ENCODE measurements around the gene TTLL4.

TTLL4 gene

DNA sequence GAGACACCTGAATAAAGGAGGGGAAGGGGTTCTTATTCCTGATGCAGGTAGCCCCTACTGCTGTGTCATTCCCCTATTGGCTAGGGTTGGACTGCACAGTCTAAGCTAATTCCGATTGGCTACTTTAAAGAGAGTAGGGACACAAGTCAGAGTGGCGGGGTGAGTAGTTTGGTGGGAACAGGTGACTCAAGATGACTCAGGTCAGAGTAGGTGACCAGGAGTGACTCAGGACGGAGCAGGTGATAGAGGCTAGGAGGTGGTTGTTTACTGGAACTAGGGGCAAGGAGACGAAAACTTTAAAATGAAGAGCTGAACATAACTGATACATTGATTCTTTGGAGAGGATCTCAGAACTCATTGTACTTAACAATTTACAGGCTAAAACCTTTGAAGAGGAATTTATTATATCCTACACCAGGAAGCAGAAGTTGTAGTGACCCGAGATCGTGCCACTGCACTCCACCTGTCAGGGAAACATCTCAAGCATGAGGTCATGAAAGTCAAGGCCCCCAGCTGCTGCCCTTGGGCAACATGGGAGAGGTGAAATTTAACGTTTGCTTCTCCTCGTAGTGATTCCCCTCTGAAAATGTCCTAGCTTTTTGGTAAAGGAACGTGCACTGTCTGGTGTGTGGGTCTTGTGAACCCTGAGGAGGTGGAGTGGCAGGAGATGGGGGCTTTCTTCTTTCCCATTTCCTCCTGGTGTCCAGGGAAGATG, 66.8 kb downstream of the TTLL4 start:
- H3K27ac Mint-ChIP-seq: no peak overlapping the region
- H3K27me3 Mint-ChIP-seq: peaks cover 26% of the 10 kb centered on the region
- no peak for ATAC-seq

DNA sequence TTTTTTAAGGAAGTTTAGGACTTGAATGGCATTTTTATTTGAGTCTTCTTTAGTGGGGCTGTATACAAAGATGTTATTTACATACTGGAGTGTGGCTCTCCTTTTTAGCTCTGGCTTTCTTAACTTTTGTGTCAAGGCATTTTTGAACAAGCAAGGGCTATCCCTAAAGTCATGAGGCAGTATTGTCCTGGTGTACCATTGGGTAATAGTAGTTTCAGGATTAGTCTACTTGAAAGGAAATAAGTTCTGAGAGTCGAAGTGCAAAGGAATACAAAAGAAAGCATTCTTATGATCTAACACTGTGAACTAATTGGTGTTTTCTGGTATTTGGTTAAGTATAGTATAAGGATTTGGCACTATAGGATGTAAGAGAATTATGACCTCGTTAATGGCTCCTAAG, 69.4 kb downstream of the TTLL4 start:
- ATAC-seq (no peak), DNase-seq (no peak)
- no peak overlapping the region for H3K27ac Mint-ChIP-seq
- H3K36me3 Mint-ChIP-seq (ENCODE audit: low read depth): peaks cover 18% of the 10 kb centered on the region
- H3K4me1 Mint-ChIP-seq: peaks cover 4% of the 10 kb centered on the region
- H3K4me3 Mint-ChIP-seq: no peak overlapping the region
- H3K27me3 Mint-ChIP-seq: peaks cover 38% of the 10 kb centered on the region
- peaks cover 19% of the 10 kb centered on the region for H3K9me3 Mint-ChIP-seq

More for the DNA sequence above, 66.8 kb downstream of the TTLL4 start:
- DNase-seq: no peak
- Mint-ChIP-seq H3K4me3 (no peak overlapping the region), H3K9me3 (peaks cover 19% of the 10 kb centered on the region), H3K36me3 (ENCODE audit: low read depth) (peaks cover 21% of the 10 kb centered on the region), H3K4me1 (peaks cover 4% of the 10 kb centered on the region)

DNA sequence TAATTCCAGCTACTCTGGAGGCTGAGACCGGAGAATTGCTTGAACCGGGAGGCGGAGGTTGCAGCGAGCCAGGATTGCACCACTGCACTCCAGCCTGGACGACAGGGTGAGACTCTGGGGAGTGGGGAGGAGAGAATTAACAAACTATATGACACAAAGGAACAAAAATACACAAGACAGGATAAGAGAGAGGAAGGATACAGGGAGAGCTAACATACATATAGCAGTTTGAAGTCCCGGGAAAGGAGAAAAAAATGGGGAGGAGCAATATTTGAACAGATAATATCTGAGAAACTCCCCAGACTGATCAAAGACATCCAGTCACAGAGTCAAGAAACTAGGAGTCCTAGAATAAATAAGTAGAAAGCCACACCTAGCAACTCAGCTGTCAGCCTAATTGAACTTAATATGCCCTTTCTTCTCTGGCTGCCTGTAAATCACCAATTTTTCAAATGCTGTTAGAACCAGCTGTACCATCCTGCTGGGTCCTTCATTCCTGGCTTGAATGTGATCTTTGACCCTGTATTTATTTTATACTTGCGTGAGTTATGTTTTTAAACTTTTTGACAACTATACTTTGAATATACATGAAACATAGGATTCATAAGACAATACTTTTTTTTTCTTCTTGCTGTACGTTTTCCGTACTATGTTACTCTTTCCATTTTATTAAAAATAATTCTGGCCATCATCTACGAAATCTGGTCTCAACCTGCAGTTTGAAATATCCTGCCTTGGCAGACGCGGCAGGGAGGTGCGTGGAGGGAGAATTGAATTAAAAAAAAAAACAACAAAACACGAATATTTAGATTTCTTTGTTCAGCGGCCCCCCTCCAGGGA, 70.4 kb downstream of the TTLL4 start:
- no peak overlapping the region for H3K27ac Mint-ChIP-seq
- DNase-seq (no peak), ATAC-seq (no peak)
- no peak overlapping the region for H3K4me3 Mint-ChIP-seq
- H3K36me3 Mint-ChIP-seq (ENCODE audit: low read depth): peaks cover 13% of the 10 kb centered on the region
- peaks cover 4% of the 10 kb centered on the region for H3K4me1 Mint-ChIP-seq
- peaks cover 45% of the 10 kb centered on the region for H3K27me3 Mint-ChIP-seq
- H3K9me3 Mint-ChIP-seq: peaks cover 17% of the 10 kb centered on the region

DNA sequence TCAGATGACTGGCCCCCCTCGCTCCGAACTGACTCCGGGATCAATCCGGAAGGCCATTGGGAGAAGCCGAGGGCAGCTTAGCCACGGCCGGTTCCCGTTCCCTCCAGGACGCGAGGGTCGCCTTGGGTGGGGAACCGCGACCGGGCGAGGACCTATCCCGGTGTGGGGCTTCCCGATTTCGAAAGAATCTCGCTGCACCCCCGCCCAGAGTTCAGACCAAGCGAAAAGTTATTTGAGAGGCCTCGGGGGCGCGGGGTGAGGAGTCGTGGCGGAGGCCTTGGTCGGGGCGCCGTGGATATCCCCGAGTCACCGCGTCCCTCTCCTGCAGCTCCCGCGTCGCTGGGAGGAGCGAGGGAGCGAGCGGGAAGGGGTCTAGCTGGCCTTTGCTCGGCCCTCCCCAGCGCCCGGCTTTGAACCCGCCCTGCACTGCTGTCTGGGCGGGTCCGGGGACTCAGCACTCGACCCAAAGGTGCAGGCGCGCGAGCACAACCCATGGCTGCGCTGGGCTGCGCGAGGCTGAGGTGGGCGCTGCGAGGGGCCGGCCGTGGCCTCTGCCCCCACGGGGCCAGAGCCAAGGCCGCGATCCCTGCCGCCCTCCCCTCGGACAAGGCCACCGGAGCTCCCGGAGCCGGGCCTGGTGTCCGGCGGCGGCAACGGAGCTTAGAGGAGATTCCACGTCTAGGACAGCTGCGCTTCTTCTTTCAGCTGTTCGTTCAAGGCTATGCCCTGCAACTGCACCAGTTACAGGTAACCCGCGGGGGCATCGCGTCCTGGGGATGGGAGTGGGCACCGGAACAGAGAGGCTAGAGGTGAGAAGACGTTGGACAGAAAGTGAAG, 71.3 kb downstream of the TTLL4 start, which contains the start of gene CYP27A1:
Gene CYP27A1, plus strand, starts transcription at position 457 of the 837 bp plus-strand sequence. Its CDS starts 36 bp downstream, at position 493.
- H3K27me3 Mint-ChIP-seq: peaks cover 45% of the 10 kb centered on the region
- H3K4me3 Mint-ChIP-seq: no peak within 1 kb of the TSS
- DNase-seq: peak; percentile 10

DNA sequence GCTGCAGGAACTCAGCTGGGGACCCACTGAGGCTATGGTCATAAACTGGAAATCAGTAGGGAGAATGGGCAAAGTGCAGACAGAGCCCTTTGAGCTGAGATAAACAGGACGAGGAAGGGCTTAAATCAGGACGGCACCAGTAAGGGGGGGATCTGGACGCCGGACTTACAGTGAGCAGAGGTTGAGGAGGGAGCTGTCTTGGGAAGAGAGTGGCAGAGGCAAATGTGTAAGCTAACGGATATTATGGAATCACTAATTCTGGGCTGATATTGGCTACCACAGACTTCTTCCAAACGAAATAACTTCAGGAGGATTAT, 71.9 kb downstream of the TTLL4 start:
- Mint-ChIP-seq H3K4me1 (peaks cover 4% of the 10 kb centered on the region), H3K9me3 (peaks cover 9% of the 10 kb centered on the region), H3K27me3 (peaks cover 47% of the 10 kb centered on the region), H3K4me3 (no peak overlapping the region), H3K36me3 (ENCODE audit: low read depth) (peaks cover 5% of the 10 kb centered on the region), H3K27ac (no peak overlapping the region)
- DNase-seq (no peak), ATAC-seq (no peak)

More for the DNA sequence above, 71.3 kb downstream of the TTLL4 start, which contains the start of gene CYP27A1:
- peaks cover 4% of the 10 kb centered on the region for H3K4me1 Mint-ChIP-seq
- ATAC-seq: peak; percentile 15
- H3K36me3 Mint-ChIP-seq (ENCODE audit: low read depth): peaks cover 10% of the 10 kb centered on the region
- peaks cover 13% of the 10 kb centered on the region for H3K9me3 Mint-ChIP-seq
- H3K27ac Mint-ChIP-seq: no peak within 1 kb of the TSS

DNA sequence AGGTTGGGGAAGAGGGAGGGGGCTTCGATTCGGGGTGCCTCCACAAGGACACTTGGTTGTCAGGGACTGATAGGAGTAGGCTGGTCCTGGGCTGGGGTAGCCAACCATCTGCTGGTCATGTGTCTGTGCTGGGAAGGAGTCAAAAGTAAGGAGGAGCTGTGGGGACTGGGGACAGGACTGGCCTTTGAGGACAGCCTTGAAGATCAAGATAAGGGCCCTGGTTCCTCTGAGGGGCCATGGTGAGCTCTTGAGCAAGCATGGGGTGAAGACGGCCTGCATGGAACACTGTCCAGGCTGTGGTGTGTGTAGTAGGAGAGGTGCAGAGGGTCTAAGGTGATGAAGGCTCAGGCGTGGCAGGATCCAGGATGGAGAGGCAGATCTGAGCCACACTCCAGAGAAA, 73.1 kb downstream of the TTLL4 start:
- H3K4me1 Mint-ChIP-seq: peaks cover 4% of the 10 kb centered on the region
- peaks cover 44% of the 10 kb centered on the region for H3K27me3 Mint-ChIP-seq
- no peak overlapping the region for H3K27ac Mint-ChIP-seq
- ATAC-seq (no peak), DNase-seq (no peak)
- no peak overlapping the region for H3K4me3 Mint-ChIP-seq
- H3K36me3 Mint-ChIP-seq (ENCODE audit: low read depth): no peaks in the 10 kb centered on the region
- H3K9me3 Mint-ChIP-seq: peaks cover 6% of the 10 kb centered on the region

DNA sequence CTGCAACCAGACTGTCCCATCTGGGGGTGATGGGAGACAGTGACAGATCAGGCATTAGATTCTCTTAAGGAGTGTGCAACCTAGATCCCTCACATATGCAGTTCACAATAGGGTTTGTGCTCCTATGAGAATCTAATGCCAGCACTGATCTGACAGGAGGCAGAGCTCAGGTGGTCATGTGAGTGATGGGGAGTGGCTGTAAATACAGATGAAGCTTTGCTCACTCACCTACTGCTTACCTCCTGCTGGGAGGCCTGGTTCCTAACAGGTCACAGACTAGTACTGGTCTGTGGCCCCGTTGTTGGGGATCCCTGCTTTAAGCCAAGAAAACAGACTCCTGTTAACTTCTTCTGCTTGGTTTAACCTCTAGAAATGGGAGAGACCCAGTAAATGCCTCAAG, 74.5 kb downstream of the TTLL4 start:
- H3K27me3 Mint-ChIP-seq: peaks cover 38% of the 10 kb centered on the region
- H3K4me1 Mint-ChIP-seq: peaks cover 4% of the 10 kb centered on the region
- H3K27ac Mint-ChIP-seq: no peak overlapping the region
- no peak for ATAC-seq
- DNase-seq: no peak
- H3K4me3 Mint-ChIP-seq: no peak overlapping the region
- no peaks in the 10 kb centered on the region for H3K36me3 Mint-ChIP-seq (ENCODE audit: low read depth)
- H3K9me3 Mint-ChIP-seq: no peaks in the 10 kb centered on the region

DNA sequence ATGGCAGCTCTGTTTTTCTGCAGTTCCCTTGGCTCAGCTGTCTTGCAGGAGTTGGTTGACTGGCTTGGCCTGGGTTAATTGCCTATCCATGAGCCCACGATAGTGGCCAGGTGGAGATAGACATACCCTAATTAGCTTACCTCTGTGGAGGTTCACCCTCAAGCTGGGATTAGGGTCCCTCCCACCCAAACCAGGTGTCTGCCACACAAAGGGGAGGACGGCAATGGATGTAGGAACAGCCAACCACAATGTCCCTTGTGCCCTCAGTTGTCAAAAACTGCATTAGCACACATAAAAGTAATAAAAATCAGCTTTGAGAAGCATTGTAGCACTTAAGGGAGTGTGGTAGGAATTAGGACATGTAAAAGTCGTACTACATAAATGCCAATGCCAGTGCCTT, 75.5 kb downstream of the TTLL4 start:
- peaks cover 32% of the 10 kb centered on the region for H3K27me3 Mint-ChIP-seq

DNA sequence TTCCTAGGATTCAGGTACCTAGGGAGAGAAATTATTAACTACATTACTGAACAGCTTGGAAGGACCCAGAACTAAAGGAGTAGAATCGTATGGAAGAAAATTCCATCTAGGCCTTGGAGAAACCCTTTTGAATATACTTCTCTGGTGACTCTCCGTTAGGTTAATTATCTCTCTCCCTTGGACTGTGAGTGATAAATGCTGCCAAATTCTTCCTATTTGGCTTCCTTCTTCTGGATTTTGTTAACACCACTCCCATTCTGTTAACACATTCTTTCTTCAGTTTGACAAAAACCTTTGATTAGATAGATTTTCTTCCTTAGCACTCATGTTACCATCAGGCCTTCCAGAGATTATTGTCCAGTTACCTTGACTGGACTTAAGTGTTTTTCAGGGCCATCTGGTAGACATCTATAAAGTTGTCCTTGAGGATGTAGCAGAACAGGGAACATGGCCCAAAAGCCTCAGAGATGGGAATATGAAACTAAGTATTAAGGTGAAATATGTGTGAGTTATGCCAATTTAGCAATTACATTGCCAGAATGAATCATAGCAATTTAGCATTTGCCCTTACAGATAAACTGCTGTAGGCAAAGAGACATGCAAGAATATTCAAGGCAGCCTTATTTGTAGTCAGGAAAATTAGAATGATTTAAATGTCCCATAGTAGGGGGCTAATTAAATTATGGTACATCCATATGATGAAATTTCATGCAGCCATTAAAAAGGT, 78.1 kb downstream of the TTLL4 start:
- DNase-seq (no peak), ATAC-seq (no peak)
- no peaks in the 10 kb centered on the region for H3K9me3 Mint-ChIP-seq

More for the DNA sequence above, 75.5 kb downstream of the TTLL4 start:
- ATAC-seq: no peak
- DNase-seq: no peak
- Mint-ChIP-seq H3K27ac (no peak overlapping the region), H3K4me1 (peaks cover 3% of the 10 kb centered on the region), H3K4me3 (no peak overlapping the region), H3K36me3 (ENCODE audit: low read depth) (no peaks in the 10 kb centered on the region), H3K9me3 (no peaks in the 10 kb centered on the region)

DNA sequence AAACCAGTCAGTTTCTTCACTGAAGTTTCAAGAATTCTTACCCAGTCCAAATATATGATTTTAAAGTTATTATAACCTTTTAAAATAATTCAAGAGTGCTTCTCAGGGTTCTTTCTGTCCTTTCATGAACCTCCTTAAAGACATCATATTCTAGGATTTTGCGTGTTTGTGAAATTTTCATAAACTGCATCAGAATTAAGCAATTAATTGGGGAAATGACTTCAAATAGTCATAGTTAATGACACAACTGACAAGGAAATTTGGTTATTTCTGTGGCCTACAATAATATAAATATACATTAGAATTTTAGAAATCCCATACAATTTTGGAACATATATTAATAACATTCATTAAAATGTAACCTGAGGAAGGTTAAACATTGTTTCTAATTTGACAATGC, 81.8 kb downstream of the TTLL4 start:
- Mint-ChIP-seq H3K36me3 (ENCODE audit: low read depth) (no peaks in the 10 kb centered on the region), H3K4me3 (no peak overlapping the region), H3K27ac (no peak overlapping the region), H3K27me3 (peaks cover 14% of the 10 kb centered on the region), H3K9me3 (no peaks in the 10 kb centered on the region), H3K4me1 (no peaks in the 10 kb centered on the region)
- DNase-seq (no peak), ATAC-seq (no peak)

More for the DNA sequence above, 78.1 kb downstream of the TTLL4 start:
- H3K27ac Mint-ChIP-seq: no peak overlapping the region
- H3K36me3 Mint-ChIP-seq (ENCODE audit: low read depth): no peaks in the 10 kb centered on the region
- H3K4me3 Mint-ChIP-seq: no peak overlapping the region
- peaks cover 24% of the 10 kb centered on the region for H3K27me3 Mint-ChIP-seq
- H3K4me1 Mint-ChIP-seq: no peaks in the 10 kb centered on the region

DNA sequence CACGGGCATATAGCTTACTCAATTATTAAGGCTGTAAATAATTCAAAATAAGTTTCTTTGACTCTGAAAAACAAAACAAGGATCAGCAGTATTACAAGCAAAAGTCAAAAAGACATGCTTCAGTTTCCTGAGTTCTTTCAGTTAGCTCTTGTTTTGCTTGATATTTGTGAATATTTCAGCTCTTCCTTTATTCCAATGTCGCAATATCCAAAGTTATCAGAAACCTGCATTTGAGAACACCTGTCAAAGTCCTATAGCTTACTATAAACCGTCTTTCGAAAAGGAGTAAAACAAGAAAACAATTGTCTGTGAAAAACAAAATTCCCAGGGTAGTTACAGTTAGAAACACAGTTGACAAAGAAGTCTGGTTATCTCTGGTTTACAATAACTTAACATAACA, 86.1 kb downstream of the TTLL4 start:
- Mint-ChIP-seq H3K36me3 (ENCODE audit: low read depth) (no peaks in the 10 kb centered on the region), H3K4me3 (no peak overlapping the region), H3K9me3 (no peaks in the 10 kb centered on the region), H3K27me3 (peaks cover 31% of the 10 kb centered on the region), H3K27ac (no peak overlapping the region), H3K4me1 (no peaks in the 10 kb centered on the region)
- DNase-seq: no peak
- no peak for ATAC-seq

DNA sequence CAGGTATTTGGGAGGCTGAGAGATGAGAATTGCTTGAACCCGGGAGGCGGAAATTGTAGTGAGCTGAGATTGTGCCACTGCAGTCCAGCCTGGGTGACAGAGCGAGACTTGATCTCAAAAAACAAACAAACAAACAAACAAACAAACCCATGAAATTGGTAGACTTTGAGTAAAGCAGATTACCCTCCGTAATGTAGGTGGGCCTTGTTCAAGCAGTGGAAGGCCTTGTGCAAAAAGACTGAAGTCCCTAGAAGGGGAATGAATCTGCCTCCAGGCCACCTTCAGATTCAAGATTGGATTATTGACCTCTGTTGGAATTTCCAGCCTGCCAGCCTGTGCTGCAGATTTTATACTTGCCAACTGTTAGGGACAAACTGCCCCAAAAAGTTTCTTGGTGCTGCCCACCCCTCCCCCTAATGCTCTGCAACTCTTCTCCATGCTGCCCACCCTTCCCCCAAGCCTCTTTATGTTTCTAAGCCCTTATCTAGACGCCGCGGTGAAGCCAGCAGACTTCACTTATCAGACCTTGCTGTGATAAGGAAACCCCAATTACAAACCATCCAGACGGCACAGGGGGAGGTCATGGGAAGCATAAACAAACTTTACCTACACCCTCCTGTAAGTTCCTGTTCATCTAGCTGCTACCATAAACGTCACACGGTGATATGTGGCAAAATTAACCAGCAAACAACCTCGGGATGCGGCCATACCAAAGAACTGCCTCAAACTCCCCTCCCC, 88.3 kb downstream of the TTLL4 start:
- ATAC-seq (no peak), DNase-seq (no peak)
- H3K27me3 Mint-ChIP-seq: peaks cover 25% of the 10 kb centered on the region
- no peak overlapping the region for H3K4me3 Mint-ChIP-seq
- H3K36me3 Mint-ChIP-seq (ENCODE audit: low read depth): no peaks in the 10 kb centered on the region
- H3K27ac Mint-ChIP-seq: no peak overlapping the region
- peaks cover 4% of the 10 kb centered on the region for H3K4me1 Mint-ChIP-seq
- no peaks in the 10 kb centered on the region for H3K9me3 Mint-ChIP-seq

DNA sequence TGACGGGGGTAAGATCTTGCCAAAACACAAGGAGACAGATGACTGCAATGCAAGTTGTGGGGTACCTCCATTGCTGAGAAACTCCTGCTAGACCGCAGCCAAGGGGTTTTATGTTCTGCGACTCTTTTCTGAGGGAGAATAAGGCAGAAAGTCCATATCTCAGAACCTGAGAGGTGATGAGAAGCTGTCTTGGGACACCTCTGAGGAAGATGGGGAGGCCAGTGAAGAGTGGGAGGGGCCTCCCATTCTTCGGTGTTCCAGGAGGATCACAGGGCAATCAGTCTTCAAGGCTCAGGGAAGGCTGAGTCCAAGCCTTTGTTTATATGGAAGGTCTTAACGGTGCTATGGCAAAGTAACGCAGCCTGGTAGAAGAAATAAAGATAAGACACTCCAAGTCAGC, 89.4 kb downstream of the TTLL4 start:
- Mint-ChIP-seq H3K27me3 (peaks cover 34% of the 10 kb centered on the region), H3K4me1 (peaks cover 4% of the 10 kb centered on the region), H3K27ac (no peak overlapping the region), H3K9me3 (peaks cover 5% of the 10 kb centered on the region), H3K4me3 (no peak overlapping the region), H3K36me3 (ENCODE audit: low read depth) (no peaks in the 10 kb centered on the region)
- no peak for ATAC-seq
- DNase-seq: no peak
